Endometrial microvascular endothelial cells (primary cell): ENCODE results near the gene LRRC74A. TPM values are rescaled to one million over a fixed set of nuclear protein-coding genes. Genes with fewer than 3 reads are reported as not detected.
"Not testable (repeated sequence)": the region's sequence is repeated elsewhere in the genome, so short reads cannot be mapped to it uniquely, and the experiment has no call there.

Experiments used
- in situ Hi-C: cut with HindIII; loops from 2 replicates; pipeline ENCODE4 v1.10.0; 2017; ENCODE audit warnings: low sequenced_read_pairs, low pct_unique_long_range_greater_than_20kb; ENCODE audit errors: inconsistent ontology term
- total RNA-seq: library from RNA; depleted of rRNA; stranded (reverse); fragments of >200 nt; gene quantifications from one replicate; pipeline ENCODE4 v1.2.3, GENCODE V29; 2015; ENCODE audit errors: inconsistent ontology term

Gene LRRC74A
- total RNA-seq, 1 donor from 2014 or later, result not detected

- in situ Hi-C loops, result no loop called here
Measured at GRCh38 chr14:76910371-76910890, 84.2 kb downstream of the LRRC74A start.

- in situ Hi-C loops, result no loop called here
Measured at GRCh38 chr14:76911473-76911872, 85.3 kb downstream of the LRRC74A start.

- in situ Hi-C loops, result not testable (repeated sequence)
Measured at GRCh38 chr14:76914533-76915081, 88.4 kb downstream of the LRRC74A start.

GRCh38 chr14:76916040-76916715 lies 90.0 kb downstream of the LRRC74A start:
- in situ Hi-C loops, result no loop called here

- in situ Hi-C loops, result no loop called here
Measured at GRCh38 chr14:76917158-76917596, 91.0 kb downstream of the LRRC74A start.

GRCh38 chr14:76917745-76918255 lies 91.6 kb downstream of the LRRC74A start:
- in situ Hi-C loops, result no loop called here

- in situ Hi-C loops, result no loop called here
Measured at GRCh38 chr14:76918256-76918781, 92.1 kb downstream of the LRRC74A start.

- in situ Hi-C loops, result no loop called here
Measured at GRCh38 chr14:76918782-76919394, 92.7 kb downstream of the LRRC74A start.

Other genes with a start within 250 kb of the LRRC74A start
- 8.9 TPM for gene VASH1, start 64.9 kb upstream of the LRRC74A start, total RNA-seq
- 10.2 TPM for gene ANGEL1, start 13.5 kb upstream of the LRRC74A start, total RNA-seq
- 21.6 TPM for gene IRF2BPL, start 202.3 kb downstream of the LRRC74A start, total RNA-seq